ENCODE measurements around the gene SKA2.
"Not testable (repeated sequence)": the region's sequence is repeated elsewhere in the genome, so short reads cannot be mapped to it uniquely, and the experiment has no call there.

The SKA2 gene

GRCh38 chr17:59151006-59151405 lies 4.0 kb downstream of the SKA2 start:
- no peak for DNase-seq

GRCh38 chr17:59149841-59150511 lies 5.0 kb downstream of the SKA2 start:
- no peak for DNase-seq

DNA sequence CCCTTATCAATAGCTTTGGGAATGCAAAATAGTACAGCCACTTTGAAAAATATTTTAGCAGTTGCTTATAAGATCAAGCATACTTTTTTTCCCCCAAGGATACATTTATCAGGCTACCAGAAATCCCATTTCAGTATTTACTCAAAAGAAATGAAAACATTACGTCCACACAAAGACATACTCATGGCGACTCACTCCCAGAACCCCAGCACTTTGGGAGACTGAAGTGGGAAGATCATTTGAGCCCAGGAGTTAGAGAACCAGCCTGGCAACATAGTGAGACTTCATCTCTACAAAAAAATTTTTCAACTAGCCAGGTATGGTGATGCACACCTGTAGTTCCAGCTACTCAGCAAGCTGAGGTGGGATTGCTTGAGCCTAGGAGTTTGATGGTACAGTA lies 5.9 kb downstream of the SKA2 start:
- DNase-seq: no peak

GRCh38 chr17:59145571-59146096 lies 9.4 kb downstream of the SKA2 start:
- DNase-seq: no peak

- no peak for DNase-seq
Observed at GRCh38 chr17:59141860-59142259, 13.1 kb downstream of the SKA2 start.

DNA sequence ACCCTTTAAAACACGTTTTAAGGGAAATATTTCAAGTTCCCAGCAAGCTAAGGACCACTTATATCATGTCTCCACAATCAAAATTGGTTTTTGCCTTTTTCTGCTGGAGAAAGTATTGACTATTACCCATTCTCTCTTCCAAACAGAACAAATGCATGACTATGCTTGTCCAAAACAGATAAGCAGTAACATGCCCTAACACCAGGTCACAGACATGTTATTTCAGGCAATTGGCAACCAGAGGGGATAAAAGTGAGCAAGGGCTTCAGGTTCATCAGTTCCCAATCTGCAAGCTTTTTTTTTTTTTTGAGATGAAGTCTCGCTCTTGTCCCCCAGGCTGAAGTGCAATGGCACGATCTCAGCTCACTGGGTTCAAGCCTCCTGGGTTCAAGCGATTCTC lies 15.0 kb downstream of the SKA2 start:
- DNase-seq: no peak

DNA sequence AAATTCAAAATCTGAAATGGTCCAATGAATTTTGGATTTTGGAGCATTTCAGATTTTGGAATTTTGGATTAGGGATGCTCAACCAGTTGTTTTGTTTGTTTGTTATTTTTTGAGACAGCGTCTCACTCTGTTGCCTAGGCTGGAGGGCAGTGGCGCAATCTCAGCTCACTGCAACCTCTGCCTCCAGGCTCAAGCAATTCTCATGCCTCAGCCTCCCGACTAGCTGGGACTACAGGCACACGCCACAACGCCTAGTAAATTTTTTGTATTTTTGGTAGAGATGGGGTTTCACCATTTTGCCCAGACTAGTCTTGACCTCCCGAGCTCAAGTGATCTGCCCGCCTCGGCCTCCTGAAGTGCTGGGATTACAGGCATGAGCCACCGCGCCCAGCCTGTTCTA lies 16.6 kb downstream of the SKA2 start:
- DNase-seq: not testable (repeated sequence)

GRCh38 chr17:59131131-59131530 lies 23.9 kb downstream of the SKA2 start:
- DNase-seq: no peak

- no peak for DNase-seq
Observed at GRCh38 chr17:59129814-59130213, 25.2 kb downstream of the SKA2 start.

DNA sequence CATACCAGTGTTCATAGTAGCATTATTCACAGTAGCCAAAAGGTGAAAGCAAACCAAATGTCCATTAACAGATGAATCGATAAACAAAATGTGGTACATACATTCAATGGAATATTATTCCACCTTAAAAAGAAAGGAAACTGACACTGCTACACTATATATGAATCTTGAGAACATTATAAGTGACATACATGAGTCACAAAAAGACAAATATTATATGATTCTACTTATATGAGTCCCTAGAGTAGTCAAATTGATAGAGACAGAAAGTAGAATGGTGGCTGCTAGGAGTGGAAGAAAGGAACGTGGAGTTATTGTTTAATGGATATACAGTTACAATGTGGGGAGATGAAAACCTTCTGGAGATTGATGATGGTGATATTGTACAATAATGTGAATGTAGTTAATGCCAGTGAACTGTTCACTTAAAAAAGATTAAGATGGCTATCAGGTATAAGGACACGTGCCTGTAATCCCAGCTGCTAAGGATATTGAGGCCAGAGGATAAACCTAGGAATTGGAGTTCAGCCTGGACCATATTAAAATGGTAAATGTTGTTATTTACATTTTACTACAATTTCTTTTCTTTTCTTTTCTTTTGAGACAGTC lies 28.1 kb downstream of the SKA2 start:
- DNase-seq: no peak

- no peak for DNase-seq
Observed at GRCh38 chr17:59124665-59125064, 30.3 kb downstream of the SKA2 start.

DNA sequence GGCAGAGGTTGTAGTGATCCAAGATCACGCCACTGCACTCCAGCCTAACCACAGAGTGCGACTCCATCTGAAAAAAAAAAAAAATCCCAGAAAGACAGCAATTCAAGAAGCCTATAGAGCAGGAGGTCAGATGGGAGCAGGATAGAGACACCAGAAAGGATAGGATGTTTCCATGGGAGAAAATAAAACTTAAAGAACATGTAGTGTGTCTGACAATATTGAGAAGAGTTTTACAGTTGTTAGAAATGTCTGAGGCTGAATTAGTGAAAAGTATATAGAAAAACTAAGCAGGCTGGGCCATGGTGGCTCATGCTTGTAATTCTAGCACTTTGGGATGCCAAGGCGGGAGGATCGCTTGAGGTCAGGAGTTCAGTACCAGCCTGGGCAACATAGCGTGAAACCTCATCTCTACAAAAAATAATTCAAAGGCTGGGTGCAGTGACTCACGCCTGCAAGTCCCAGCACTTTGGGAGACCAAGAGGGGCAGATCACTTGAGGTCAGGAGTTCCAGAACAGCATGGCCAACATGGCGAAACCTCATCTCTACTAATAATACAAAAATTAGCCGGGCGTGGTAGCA lies 33.0 kb downstream of the SKA2 start:
- no peak for DNase-seq

- DNase-seq: no peak
Observed at GRCh38 chr17:59115474-59115873, 39.5 kb downstream of the SKA2 start.

DNA sequence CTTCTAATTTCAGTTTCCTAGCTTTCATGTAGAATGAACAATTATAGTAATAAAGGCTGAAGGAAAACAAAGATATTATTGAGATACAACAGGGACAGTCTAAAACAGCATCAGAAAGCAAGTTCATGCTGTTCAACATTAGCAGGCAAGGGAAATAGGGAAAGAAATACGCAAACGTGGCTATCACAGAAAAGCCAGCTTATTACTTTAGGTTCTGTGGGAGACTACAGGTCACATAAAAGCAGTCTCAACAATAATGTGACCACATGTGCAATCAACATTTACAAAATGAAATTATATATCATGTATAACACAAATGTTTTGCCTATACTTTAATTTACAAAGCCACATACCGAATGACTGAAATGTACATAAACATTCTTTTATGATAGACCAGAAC lies 43.4 kb downstream of the SKA2 start:
- DNase-seq: no peak

DNA sequence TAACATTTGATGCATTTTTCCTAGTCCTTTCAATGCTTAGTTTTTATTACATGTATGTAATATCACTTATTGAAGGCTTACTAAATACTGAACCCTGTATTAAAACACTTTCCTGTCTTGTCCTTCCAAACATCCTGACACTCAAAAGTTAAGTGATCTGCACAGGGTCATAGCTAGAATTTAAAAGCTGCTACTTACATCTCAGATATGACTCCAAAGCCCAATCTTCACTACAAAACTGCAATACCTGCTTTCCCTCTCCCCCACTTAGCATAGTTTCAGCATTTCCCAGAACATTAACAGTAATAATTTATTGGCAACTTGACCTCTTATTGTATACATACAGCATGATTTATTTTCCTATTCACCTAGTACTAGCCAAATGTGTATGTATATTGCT lies 44.0 kb downstream of the SKA2 start:
- DNase-seq: no peak

DNA sequence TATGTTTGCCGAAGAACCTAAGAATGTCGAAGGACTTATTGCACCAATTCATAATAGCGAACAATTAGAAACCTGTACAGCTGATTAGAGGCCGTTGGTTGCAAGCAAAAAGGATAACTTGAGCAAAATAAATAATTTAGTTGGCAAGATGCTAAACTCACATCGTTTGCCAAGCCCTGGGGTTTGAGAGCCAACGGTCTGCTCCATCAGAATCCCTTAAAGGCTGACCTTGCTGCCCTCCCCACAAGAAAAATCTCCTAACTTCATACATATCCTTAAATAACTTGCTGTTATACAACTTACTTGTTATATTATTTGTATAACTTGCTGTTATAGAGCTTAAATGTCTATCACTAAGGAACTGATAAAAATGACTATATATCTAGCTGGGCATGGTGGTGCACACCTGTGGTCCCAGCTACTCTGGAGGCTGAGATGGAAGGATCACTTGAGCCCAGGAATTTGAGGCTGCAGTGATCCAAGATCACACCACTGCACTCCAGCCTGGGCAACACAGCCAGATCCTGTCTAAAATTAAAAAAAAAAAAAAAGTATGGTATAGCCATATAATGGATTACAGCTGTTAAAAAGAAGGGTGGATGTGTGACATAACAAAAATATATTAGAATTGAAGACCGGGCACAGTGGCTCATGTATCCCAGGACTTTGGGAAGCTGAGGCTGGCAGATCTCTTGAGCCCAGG lies 46.4 kb downstream of the SKA2 start:
- peak; percentile 5 for DNase-seq

DNA sequence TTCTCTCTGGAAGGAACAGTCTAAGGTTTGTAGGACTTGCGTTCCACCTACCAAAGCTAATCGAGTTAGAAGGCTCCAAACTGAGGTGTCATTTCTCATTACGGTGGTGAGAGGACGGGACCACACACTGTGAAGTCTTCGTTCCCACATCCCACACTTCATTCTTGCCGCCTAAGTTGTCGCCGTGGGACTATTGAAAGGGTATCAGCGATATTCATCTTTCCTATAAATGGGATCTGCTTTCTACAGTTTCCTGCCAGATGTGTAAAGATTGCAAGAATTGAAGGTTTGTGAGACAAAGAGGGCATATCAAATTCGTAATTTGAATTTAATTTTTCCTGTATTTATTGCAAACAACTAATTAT lies 47.7 kb downstream of the SKA2 start:
- DNase-seq: peak; percentile 71

GRCh38 chr17:59106463-59107305 lies 48.3 kb downstream of the SKA2 start, which contains the start of gene TRIM37:
TSS of gene TRIM37 (minus strand) at chr17:59106880. CDS start at chr17:59106461, 419 bp downstream.
- DNase-seq: peak; percentile 98

DNA sequence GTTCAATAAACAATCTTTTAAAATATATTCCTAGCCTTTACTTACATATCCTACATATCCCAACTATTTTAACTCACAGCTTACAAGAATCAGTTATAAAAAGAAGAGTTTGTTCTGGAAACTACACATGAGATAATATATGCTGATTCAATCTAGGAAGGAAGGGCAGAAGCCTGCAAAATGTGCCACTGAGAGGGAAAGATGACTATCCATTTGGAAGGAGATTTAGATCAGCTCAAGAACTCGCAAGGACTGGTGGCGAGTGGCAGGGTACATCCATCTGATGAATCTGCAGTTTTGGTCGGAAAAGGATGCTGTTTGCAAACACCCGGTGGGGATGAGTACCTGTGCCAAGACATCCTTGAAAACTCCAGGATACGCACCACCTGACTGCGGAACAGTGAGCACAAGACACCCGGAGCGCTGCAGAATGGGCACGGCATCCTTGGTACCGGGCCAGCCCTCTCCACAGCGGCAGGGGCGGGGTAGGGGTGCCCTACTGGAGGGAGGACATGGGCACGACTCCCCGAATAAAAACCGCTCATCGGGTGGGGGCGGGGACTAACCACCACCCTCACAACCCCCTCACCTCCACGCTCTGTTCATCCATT lies 49.0 kb downstream of the SKA2 start:
- DNase-seq: peak; percentile 66

DNA sequence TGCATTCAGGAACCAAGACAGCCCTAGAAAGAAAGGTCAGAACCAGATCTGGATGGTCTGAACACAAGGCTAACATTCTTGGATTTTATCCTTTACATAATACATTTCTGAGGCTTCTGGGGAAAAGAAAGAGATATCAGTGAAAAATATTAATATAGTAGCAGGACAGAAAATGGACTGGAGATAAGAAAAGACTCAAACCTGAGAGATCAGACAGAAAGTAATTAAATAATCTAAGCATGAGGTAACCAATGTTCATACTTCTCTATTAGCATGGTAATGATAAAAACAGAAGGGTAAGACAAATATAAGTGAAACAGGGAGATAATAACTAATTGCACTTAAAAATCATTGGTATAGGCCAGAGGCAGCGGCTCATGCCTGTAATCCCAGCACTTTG lies 53.8 kb downstream of the SKA2 start:
- no peak for DNase-seq

GRCh38 chr17:59097876-59098275 lies 57.1 kb downstream of the SKA2 start:
- no peak for DNase-seq

DNA sequence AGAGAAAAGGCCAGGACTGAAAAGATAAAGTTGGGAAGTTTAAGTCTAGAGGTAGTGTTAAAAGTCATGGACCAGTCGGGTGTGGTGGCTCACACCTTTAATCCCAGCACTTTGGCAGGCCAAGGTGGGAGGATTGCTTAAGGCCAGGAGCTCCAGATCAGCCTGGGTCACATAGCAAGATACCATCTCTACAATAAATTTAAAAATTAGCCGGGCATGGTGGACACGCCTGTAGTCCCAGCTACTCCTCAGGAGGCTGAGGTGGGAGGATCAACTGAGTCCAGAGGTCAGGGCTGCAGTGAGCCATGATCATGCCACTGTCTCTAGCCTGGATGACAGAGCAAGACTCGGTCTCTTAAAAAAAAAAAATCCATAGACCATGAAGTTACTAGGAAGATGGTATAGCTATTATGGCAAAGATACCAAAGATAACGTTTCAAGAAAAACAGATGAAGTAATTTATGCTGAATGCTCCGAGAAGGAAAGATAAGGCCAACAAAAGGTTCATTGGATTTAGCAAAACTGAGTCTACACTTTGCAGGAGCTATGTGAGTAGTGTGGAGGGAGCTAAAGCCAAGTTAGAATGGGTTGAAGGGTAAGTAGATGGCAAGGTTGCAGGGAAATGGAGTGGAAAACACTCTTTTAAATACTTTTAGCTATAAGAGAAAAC lies 60.0 kb downstream of the SKA2 start:
- no peak for DNase-seq
